K562 treated with DMSO at 1 percent for 12 hours (cell line): ENCODE data around the gene ALLC. TPM values are rescaled to one million over a fixed set of nuclear protein-coding genes. Genes with fewer than 3 reads are reported as not detected.

ENCODE experiments used
- total RNA-seq: library from RNA; unstranded; fragments of 300-600 nt; gene quantifications from 2 replicates; pipeline ENCODE4 v1.2.3, GENCODE V29; 2022; ENCODE audit not compliant: insufficient read depth

Gene ALLC
- not detected in 2 replicates for total RNA-seq

DNA sequence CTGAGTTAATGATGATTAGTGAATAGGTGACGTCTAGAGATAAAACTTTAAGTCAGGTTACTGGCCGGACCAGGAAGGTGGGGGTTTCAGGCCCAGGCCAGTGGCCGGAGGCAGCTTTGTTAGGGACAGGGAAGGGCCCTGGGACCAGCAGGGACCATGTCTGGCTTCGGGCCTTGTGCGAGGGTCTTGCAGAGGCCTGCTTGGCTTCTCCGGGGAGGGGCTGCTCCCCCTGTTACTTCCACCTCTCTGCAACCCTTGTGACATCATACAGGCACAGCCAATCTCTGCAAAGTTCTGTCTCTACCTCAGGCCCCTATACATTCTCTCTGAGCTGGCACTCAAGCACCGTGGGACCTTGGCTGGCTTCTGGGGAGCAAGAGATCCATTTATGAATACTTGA is at the start of gene ALLC:
ALLC (plus strand) TSS at position 320 of the 400 bp plus-strand sequence. CDS start 12,958 bp downstream, outside the sequence.

DNA sequence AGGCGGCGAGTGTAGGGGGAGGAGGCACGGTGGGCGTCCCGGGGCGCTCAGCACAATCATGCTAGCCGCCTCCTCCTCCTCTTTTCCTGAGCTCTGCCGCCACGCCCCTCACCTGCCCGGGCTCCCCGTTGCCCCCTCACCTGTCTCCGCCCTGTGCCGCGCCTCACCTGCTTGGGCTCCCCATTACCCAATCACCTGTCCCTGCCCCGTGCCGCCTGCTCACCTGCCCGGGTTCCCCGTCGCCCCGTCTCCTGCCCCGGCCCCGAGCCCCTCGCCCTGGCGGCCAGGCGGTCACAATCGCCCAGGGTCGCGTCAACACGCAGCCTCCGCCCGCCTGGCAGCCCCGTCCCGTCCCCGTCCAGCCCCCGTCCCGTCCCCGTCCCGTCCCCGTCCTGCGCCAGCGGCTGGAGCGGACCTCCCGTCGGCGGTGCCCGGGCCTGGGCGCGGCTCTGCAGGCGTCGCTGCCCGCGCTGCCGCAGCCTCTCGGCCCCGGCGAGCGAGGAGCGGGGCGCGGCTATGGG is 45.3 kb downstream of the ALLC start, which contains the start of gene DCDC2C:
DCDC2C (plus strand) TSS at position 340 of the 521 bp plus-strand sequence; CDS start at position 517, 177 bp downstream.

Other genes with a start within 250 kb of the ALLC start
- gene ADI1, start 138.7 kb upstream of the ALLC start, total RNA-seq = 57.3 and 63.1 TPM in 2 replicates
- 9.3 and 18.2 TPM in 2 replicates for gene RNASEH1, start 99.9 kb upstream of the ALLC start, total RNA-seq
- 2,715 and 3,490 TPM in 2 replicates for gene RPS7, start 82.9 kb upstream of the ALLC start, total RNA-seq
- gene COLEC11, start 63.1 kb upstream of the ALLC start, total RNA-seq = 7.1 and 7.6 TPM in 2 replicates
- gene DCDC2C, start 45.4 kb downstream of the ALLC start, total RNA-seq = not detected in 2 replicates